NCI-H2196 (cell line): ENCODE measurements around the gene PPIP5K2.
"Not testable (repeated sequence)": the region's sequence is repeated elsewhere in the genome, so short reads cannot be mapped to it uniquely, and the experiment has no call there.

Experiments used
- DNase-seq: peaks from one replicate; lab custom pipeline; 2025; ENCODE audit not compliant: unreplicated experiment; lab: John Stamatoyannopoulos, UW

The PPIP5K2 gene

DNA sequence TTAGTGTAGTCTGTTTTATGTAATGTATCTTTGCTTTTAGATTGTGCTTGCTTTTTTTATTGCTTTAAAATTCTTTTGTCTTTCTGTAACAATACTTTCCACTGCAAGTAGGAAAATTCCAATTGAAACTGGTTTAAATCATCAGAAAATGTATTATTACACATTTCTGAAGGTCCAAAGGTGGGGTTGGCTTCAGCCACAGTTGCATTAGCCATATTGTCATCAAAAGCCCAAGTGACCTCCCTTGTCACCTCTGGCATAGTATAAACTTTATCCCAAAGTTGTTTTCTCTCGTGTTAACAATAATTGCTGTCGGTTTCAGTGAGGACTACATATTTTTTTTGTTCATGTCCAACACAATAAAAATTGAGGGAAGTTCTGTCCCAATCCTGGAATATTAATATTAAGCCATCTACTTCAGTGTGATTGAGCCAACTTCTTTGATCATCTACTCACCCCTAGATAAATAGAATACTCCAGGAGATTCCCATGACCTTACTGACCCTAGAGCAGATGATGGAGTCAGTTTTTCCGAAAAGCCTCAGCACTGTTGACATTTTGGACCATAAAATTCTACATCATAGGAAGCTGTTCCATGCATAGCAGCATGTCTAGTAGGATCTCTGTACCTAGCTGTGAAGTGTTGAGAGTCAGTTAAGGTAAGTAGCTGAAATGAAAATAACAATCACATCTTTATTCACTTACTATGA, 86.0 kb downstream of the PPIP5K2 start:
- DNase-seq: no peak

DNA sequence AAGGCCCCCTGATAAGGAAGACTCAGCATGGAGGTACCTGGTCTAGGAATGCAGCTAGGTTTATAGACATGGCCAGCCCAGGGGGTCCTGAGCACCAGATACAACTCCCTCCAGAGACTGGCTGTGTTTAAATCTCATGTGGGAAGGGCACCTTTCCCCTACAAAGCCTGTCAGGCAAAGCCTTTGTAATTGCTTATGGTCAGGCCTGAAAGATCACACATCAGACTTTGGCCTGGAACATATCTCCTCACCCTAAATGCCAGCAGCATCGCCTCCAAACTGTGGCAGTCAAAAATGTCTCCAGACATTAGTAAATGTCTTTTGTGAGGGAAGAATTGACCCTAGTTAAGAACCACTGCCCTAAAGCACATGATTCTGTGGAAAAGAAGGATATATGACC, 86.9 kb downstream of the PPIP5K2 start:
- no peak for DNase-seq

- no peak for DNase-seq
Measured at GRCh38 chr5:103207653-103208052, 87.6 kb downstream of the PPIP5K2 start.

DNA sequence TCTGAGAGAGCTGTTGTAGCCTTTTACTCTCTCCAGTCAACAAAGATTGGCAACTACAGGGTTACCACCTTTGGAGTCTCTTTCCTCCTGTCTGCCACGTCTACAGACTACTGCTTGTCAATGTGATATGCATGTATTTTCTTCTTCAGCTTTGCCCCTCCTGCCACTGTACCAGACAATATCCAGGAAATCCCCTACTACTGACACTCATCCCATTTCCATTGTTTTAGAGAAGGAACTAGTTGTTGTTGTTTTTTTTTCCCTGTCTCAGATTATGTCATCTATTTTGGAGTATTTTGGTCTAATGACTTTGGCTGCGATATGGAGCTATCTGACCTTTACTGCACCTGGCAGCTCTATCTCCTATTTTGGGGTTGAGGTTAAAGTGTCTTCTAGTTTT, 88.4 kb downstream of the PPIP5K2 start:
- no peak for DNase-seq

DNA sequence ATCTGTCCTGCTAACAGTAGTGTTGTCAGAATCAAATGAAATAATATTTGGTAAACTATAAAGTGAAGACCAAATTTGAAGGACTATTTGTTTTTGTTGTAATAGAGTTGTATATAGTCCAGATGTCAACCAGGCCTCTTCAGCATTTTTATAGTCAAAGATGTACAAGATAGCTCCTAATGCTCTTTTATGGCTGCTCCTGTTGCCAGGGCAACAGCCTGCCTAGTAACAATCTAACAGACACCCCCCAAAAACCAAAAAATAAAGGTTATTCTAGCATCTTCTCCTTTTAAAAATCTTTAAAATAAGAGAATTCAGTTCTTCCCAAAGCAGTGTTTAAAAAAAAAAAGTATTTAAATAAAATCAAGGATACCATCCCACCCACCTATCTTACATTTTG, 89.0 kb downstream of the PPIP5K2 start:
- DNase-seq: no peak

DNA sequence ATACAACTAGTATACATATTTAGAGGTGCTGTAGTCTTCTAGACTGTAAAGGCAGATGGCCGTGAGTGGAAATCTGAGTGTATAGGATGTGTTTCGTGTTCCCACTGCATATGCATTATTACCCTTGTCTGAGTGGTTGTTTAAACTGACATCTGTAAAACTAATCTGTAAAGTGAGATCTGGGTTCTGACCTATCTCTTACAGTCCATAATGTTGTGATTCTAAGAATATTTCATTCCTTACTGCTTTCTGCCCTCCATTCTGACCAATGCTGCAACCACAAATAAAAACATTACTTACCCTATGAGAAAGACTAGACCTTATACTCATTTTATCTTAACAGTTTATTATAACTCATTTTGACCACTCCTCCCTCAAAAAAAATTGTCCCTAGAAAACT, 90.9 kb downstream of the PPIP5K2 start:
- DNase-seq: no peak

DNA sequence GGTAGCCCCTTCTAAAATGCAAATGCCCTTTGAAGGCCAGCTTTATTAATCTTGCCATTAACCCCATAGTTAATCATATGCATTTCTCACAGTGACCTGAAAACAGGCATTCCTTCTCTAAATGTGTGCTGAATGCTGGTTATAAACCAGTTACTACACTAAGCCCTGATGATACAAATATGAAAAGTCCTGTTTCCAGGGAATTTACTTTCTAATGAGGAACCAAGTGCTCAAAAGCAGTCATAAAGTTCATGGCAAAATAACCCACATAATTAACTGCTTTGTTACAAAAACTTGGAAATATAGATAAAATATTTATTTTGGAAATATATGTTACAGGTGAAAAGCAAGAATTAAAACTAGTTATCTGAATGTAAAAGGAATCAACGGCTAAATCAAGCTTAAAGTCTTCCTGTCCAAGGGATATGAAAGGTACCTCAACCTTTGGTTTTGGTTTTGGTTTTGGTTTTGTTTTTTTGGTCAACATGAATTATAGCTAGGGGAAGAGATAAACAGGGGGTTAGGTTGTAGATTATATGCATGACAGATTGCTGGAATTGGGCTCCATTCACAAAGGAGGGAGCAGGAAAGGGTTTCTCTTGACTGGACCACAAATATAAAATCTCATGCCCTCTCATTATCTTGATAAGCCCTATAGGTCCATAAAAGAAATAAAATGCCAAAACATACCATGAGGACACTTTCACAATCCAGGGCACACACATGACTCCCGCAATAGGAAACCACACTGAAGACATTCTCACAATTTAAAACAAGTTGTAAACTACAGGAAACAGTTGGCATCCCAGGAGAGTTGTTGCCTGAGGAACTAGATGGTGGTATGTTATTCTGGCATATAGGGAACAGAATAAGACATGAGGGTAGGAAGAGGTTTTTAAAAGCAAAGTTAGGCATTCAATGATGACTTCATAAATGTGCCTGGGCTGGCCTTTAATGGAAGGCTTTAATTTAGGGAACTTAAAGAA, 91.8 kb downstream of the PPIP5K2 start:
- no peak for DNase-seq

DNA sequence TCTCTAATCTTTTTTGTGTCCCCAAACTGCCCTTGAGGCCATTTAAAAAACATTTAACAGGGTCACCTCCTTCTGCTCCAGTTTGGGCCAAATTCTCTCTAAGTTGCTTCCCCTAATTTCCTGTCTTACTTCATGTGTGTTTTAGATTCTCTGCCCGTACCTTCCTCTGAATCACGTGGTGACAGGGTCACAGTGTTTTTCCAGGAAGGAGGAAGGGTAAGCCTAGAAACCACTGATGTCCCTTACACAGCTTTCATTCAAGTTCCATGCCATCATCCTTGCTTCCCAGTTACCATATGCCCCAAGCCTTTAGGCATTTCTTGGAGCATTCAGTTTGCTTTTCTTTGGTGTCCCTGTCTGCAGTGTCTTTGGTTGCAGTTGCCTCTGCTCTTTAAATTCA, 96.0 kb downstream of the PPIP5K2 start:
- no peak for DNase-seq

GRCh38 chr5:103216697-103217096, 96.6 kb downstream of the PPIP5K2 start:
- no peak for DNase-seq

- DNase-seq: no peak
Measured at GRCh38 chr5:103217101-103217500, 97.0 kb downstream of the PPIP5K2 start.

GRCh38 chr5:103218164-103218563, 98.1 kb downstream of the PPIP5K2 start:
- no peak for DNase-seq

DNA sequence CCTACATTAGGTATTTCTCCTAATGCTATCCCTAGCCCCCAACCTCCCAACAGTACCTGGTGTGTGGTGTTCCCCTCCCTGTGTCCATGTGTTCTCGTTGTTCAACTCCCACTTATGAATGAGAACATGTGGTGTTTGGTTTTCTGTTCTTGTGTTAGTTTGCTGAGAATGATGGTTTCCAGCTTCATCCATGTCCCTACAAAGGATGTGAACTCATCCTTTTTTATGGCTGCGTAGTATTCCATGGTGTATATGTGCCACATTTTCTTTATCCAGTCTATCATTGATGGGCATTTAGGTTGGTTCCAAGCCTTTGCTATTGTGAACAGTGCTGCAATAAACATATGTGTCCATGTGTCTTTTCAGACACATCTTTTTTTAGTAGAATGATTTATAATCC, 99.0 kb downstream of the PPIP5K2 start:
- DNase-seq: not testable (repeated sequence)

DNA sequence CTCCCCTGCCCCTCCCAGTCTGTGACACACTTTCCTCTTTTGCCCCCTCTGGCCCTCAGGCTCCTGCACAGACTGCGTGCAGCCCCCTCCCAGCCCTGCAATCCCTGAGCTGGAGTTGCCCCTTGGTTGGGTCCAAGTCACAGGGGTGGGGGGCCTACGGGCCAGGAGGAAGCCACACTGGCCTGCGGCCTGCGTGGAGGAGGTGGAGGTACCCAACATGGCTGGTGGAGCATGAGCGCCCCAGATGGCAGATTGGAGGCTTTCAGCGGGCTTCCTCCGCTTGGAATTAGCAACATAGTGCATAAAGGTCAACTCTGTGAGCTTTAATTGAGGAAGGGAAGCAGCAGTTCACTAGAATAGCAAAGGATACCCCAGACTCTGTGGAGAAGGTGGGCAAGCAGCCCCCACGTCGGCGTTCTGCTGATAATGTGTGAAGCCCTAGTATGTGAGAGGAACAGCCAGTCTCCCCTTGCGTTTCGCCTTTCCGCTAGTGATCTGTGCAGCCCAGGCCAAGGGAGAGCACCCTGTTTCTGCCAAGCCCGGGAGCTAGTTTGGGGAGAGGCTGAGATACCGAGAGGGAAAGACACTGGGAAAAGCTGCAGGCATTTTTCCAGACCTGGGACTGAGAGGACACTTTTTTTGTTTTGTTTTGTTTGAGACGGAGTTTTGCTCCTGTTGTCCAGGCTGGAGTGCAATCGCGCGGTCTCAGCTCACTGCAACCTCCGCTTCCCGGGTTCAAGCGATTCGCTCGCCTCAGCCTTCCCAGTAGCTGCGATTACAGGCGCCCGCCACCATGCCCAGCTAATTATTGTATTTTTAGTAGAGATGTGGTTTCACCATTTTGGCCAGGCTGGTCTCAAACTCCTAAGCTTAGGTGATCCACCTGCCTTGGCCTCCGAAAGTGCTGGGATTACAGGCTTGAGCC, 103.2 kb downstream of the PPIP5K2 start:
- no peak for DNase-seq

GRCh38 chr5:103224118-103224893, 104.2 kb downstream of the PPIP5K2 start:
- DNase-seq: peak; percentile 6

- no peak for DNase-seq
Measured at GRCh38 chr5:103224894-103225246, 104.8 kb downstream of the PPIP5K2 start.

- DNase-seq: no peak
Measured at GRCh38 chr5:103228061-103228460, 108.0 kb downstream of the PPIP5K2 start.

DNA sequence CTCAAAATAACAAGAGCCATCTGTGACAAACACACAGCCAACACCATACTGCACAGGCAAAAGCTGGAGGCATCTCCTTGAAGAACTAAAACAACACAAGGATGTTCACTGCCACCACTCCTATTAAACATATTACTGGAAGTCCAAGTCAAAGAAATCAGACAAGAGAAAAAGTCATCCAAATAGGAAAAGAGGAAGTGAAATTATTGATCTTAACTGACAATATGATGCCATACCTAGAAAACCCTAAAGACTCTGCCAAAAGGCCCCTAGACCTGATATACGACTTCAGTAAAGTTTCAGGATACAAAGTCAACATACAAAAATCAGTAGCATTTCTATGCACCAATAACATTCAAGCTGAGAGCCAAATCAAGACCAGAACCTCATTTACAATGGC, 108.5 kb downstream of the PPIP5K2 start:
- no peak for DNase-seq

DNA sequence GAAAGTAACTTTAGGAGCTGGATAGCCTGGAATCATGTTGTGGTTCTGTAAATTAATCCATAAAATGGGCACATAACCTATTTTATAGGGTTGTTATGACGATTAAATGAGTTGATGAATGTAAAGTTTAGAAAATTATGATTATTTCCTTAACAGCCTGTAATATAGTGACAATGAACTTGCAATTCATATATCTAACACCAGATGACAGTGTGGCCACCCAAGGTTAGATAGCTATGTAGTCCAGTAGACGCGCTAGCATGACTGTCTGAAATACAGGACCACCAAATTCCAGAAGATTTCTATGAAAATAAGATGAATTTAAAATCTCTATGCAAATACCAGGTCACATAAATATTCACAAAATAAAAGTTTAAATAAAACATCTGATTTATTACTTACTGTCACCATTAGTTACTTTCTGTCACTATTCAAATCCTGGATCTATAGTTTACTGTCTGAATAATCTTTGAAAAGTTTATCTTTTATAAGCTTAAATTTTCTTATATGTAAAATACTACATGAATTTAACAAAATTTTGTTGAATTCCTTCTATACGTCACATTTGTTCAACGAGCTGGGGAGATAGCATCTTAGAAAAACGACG, 112.4 kb downstream of the PPIP5K2 start:
- no peak for DNase-seq

DNA sequence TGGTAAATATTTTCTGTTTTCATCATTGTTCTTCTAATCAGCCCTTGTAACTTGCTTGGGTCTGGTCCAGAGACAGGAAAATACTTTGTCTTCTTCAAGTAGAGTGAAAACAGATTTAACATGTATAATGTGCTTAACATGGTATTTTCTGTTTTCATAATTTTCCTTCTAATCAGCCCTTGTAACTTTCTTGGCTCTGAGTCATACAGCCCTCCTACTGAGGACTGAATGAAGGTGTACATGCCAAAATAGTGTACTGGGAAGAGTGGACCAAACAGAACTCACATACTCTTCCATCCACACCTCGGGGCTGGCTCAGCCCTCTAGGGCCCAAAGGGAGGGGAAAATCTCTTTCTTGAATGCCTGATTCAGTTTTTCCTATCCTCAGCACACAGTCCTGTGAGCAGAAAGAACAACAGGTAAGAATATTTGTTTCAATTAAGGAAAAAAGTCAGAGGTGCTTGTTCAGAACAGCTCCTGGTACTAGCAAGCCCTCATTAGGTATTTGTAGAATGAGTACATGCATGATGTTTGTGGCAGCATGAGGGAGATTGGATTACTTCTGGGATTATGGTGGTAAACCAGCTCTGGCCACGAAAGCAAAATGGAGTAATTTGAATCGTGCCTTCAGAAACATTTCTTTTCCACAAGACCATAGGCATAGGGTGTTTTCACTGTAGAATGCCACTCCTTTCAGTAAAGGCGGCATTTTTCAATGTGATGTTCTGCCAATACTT, 114.3 kb downstream of the PPIP5K2 start:
- DNase-seq: no peak
